KMS-11 (cell line): ENCODE measurements around the gene LZTS2.

Experiments used
- H2AFZ ChIP-seq: fragments of 200-600 bp; sonication (generic); 2 replicates; pipeline ENCODE4 v1.6.1; 2016; ENCODE audit warnings: antibody characterized with exemption, mixed run types, low read depth
- H3K27ac ChIP-seq: fragments of 200-600 bp; sonication (generic); 2 replicates; pipeline ENCODE4 v1.6.1; 2016; ENCODE audit warnings: mild to moderate bottlenecking, mixed run types
- H3K27me3 ChIP-seq: fragments of 200-600 bp; sonication (generic); 2 replicates; pipeline ENCODE4 v1.6.1; 2017; ENCODE audit warnings: mild to moderate bottlenecking, low read depth, mixed run types, moderate library complexity; ENCODE audit not compliant: insufficient read depth
- H3K36me3 ChIP-seq: fragments of 200-600 bp; sonication (generic); 2 replicates; pipeline ENCODE4 v1.6.1; 2017; ENCODE audit warnings: mild to moderate bottlenecking, mixed run types; ENCODE audit not compliant: insufficient read depth
- H3K4me1 ChIP-seq: fragments of 200-600 bp; sonication (generic); 2 replicates; pipeline ENCODE4 v1.6.1; 2016; ENCODE audit warnings: mild to moderate bottlenecking, low read depth, mixed run types; ENCODE audit not compliant: poor library complexity, severe bottlenecking
- H3K4me2 ChIP-seq: fragments of 200-600 bp; sonication (generic); 2 replicates; pipeline ENCODE4 v1.7.0; 2016; ENCODE audit warnings: mild to moderate bottlenecking, mixed run types
- H3K4me3 ChIP-seq: fragments of 200-600 bp; sonication (generic); IDR thresholded peaks from 2 replicates; pipeline ENCODE4 v1.6.1; 2017; ENCODE audit warnings: low read depth, low read length, mixed read lengths; ENCODE audit not compliant: insufficient read depth
- H3K79me2 ChIP-seq: fragments of 200-600 bp; sonication (generic); 2 replicates; pipeline ENCODE4 v1.6.1; 2016; ENCODE audit warnings: low read depth, mixed run types; ENCODE audit not compliant: insufficient read depth
- H3K9ac ChIP-seq: fragments of 200-600 bp; sonication (generic); 2 replicates; pipeline ENCODE4 v1.6.1; 2016; ENCODE audit warnings: mild to moderate bottlenecking, mixed run types
- H4K20me1 ChIP-seq: fragments of 200-600 bp; sonication (generic); 2 replicates; pipeline ENCODE4 v1.6.1; 2016; ENCODE audit warnings: mild to moderate bottlenecking, mixed run types; ENCODE audit not compliant: insufficient read depth
- CTCF ChIP-seq: fragments of 200-600 bp; sonication (generic); conservative IDR thresholded peaks from 2 replicates; pipeline ENCODE4 v1.6.1; 2017; ENCODE audit warnings: low read depth, mild to moderate bottlenecking, antibody characterized with exemption, low read length, moderate library complexity, mixed read lengths

The LZTS2 gene

DNA sequence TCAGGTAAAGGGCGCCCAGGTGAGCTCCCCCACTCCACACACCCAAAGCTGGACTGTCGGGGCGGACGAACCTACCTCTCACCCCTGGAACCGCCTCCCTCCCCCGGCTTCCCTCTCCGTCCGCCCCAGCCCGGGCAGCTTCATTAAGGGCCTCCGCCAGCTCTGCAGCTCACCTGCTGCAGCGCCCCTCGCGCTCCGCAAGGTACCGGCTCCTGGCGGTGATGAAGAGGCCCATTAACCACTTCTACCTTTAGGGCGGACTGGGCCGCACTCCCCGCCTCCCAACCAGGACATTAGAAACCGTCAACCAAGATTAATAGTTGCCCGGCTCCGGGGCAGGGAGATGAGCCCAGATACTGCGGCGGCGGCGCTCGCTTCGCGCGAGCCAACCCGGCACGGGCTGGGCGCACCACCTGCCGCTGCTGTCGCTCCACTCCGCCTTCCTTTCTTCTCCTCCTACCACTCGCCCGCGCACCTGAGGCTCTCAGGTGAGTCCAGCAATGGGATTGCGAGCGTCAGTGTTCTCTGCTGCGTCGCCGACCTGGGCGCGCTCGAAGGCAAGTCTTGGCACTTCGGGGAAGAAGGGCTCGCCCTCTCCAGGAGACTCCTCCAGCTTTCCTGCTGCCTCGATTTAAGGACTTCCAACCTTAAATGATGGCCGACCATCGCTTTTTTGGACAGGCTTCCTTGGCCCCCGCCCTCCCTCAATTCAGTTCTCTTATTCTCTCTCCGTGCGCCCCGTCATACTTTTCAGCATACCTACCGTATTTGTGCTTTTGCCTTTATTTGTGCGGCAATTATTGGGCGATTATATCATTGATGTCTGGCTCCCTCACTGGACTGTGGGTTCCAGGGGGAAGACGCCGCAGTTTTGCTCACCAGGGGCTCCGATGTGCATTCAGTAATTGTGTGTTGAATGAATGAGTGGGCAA is 48.6 kb downstream of the LZTS2 start:
- Histone ChIP-seq H3K4me1 (peaks cover 5% of the 10 kb centered on the region), H3K27ac (no peak overlapping the region), H3K4me2 (no peak overlapping the region), H2AFZ (no peak overlapping the region), H3K9ac (no peak overlapping the region), H3K79me2 (no peaks in the 10 kb centered on the region), H4K20me1 (no peaks in the 10 kb centered on the region), H3K27me3 (peaks cover 5% of the 10 kb centered on the region; the same call in 1 of the 2 replicates), H3K4me3 (no peak overlapping the region), H3K36me3 (no peaks in the 10 kb centered on the region)
- TF ChIP-seq CTCF, result no peak

DNA sequence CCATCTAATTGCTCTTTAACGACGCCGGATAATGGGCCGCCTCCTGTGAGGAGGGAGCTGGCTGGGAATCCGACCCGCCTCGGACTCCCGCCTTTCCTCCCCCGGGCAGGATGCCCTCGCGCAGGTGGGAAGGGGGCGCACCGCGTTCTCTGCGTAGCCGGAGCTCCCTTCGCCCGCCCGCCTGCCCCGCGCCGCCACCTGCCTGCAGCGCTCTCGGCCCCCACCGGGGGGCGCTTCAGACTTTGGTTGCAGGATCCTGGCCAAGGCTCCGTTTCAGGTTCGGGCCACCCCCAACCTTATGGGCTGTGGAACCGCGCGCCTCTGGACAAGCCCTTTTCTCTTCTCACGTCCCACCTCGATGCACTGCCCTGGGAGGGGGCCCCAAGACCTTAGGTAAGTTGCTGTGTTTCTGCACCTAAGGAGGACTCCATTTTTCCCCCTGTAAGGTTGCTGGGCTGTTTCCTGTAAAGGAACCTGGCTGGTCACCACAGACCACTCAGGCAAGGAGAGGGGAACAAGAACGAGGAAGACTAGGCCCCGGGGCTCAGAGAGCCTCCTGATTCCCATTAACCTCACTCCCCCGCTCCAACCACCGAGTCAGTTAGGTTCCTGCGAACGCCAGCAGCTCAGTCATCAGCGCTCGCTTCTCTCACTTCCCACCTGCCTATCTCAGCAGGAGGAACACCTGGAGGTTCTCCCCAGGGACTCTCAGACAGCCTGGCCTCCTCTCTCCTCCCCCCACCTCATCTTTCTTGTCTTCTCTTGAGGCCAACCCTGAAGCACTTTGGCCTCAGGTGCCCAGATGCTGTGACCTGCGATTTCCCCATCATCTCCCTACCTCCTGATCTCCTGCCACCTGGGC is 50.8 kb downstream of the LZTS2 start:
- no peaks in the 10 kb centered on the region for H4K20me1 ChIP-seq
- H3K4me2 ChIP-seq, result peak overlapping the region; percentile 46; the same call in 1 of the 2 replicates
- no peak overlapping the region for H3K9ac ChIP-seq
- TF ChIP-seq CTCF, result peak; percentile 76
- 0 out of 2 replicates have a peak, but pooled peaks cover 4% of the 10 kb centered on the region for H3K79me2 ChIP-seq
- H3K27me3 ChIP-seq, result peaks cover 5% of the 10 kb centered on the region; the same call in 1 of the 2 replicates
- H3K4me3 ChIP-seq, result no peak overlapping the region
- H2AFZ ChIP-seq, result 0 out of 2 replicates have a peak overlapping the region, but pooled peaks have one; percentile 14
- H3K36me3 ChIP-seq, result no peaks in the 10 kb centered on the region
- no peak overlapping the region for H3K27ac ChIP-seq
- no peaks in the 10 kb centered on the region for H3K4me1 ChIP-seq

DNA sequence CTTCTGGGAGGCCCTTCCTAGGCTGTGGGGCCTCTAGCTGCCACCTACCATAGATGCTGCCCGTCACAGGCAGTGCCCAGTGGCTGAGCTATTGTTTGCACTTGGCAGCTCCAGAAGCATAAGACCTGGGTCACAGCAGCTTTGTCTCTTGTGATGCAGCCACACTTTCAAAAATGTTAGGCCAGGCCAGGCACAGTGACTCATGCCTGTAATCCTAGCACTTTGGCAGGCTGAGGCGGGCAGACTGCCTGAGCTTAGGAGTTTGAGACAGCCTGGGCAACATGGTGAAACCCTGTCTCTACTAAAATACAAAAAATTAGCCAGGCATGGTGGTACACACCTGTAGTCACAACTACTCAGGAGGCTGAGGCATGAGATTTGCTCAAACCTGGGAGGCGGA is 52.7 kb downstream of the LZTS2 start:
- Histone ChIP-seq H3K27me3 (peaks cover 5% of the 10 kb centered on the region; the same call in 1 of the 2 replicates), H3K36me3 (no peaks in the 10 kb centered on the region), H3K9ac (no peak overlapping the region), H3K4me3 (no peak overlapping the region), H4K20me1 (no peaks in the 10 kb centered on the region; the same call in 1 of the 2 replicates), H3K27ac (no peak overlapping the region), H3K4me1 (no peaks in the 10 kb centered on the region), H3K4me2 (no peak overlapping the region), H2AFZ (no peak overlapping the region), H3K79me2 (peaks cover 7% of the 10 kb centered on the region; the same call in 1 of the 2 replicates)
- TF ChIP-seq CTCF, result no peak

GRCh38 chr10:101053516-101053915 is 53.9 kb downstream of the LZTS2 start:
- Histone ChIP-seq H3K9ac (no peak overlapping the region), H3K4me2 (no peak overlapping the region), H3K36me3 (no peaks in the 10 kb centered on the region), H4K20me1 (no peaks in the 10 kb centered on the region; the same call in 1 of the 2 replicates), H3K4me3 (no peak overlapping the region), H3K27me3 (peaks cover 5% of the 10 kb centered on the region; the same call in 1 of the 2 replicates), H3K27ac (no peak overlapping the region), H3K4me1 (peaks cover 8% of the 10 kb centered on the region), H3K79me2 (peaks cover 20% of the 10 kb centered on the region; the same call in 1 of the 2 replicates), H2AFZ (no peak overlapping the region)
- no peak for TF ChIP-seq CTCF
